CD4-positive, alpha-beta T cell treated with Interleukin-15 for 4 hours (primary cell): ENCODE data around the gene ADPRHL1.
"Not testable (repeated sequence)": the region's sequence is repeated elsewhere in the genome, so short reads cannot be mapped to it uniquely, and the experiment has no call there.

ENCODE experiments used
- DNase-seq: peaks from one replicate; pipeline ENCODE4 v3.0.0-alpha.2; 2020; ENCODE audit warnings: low spot score

Gene ADPRHL1

DNA sequence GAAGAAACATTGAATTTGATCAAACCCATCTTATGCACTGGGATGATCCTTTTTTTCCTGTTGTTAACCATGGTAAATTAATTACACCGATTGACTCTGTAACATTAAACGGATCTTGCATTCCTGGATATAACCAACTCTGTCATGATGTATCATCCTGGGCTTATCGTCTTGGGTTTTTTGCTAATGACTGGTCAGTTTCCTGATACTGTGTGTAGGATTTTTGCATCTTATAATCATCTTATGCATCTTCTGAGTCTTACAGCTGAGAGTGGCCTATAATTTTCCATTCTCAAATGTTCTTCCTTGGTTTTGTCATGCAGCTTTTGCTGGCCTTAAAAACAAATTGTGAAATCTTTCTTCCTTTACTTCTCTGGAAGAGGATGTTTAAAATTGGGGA lies 24.4 kb upstream of the ADPRHL1 start:
- no peak for DNase-seq

DNA sequence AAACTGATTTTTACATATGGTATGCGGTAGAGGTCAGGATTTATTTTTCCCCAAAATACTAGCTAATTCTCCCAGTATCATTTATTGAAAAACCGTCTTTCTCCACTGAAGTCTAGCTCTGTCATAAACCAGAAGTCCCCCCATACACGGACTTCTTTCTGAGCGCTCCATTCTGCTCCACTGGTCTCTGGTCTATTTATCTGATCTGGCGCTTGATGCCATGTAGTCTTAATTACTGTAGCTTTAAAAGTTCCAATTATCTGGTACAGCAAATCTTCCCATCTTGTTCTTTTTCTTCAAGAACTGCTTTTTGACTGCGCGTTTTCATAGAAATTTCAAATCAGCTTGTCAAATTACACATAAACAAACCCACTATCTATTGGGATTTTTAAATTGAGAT lies 23.5 kb upstream of the ADPRHL1 start:
- DNase-seq: no peak

DNA sequence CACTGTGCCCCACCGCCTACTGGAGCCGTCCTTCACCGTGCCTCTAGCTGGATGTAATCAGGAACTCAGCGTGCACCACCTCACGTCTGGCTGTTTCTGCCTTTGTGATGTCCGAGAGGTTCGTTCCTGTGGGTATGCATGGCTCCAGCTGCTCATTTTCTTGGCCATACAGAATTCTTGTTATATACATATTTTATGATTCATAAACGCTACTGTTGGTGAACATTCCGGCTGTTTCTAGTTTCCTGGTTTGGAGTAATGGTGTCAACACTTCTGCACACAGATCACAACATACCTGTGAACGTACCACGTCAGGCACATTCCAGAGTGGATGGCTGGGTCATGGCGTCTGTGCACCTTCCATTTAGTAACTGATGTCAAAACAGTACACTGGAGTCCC lies 22.6 kb upstream of the ADPRHL1 start:
- DNase-seq: no peak

DNA sequence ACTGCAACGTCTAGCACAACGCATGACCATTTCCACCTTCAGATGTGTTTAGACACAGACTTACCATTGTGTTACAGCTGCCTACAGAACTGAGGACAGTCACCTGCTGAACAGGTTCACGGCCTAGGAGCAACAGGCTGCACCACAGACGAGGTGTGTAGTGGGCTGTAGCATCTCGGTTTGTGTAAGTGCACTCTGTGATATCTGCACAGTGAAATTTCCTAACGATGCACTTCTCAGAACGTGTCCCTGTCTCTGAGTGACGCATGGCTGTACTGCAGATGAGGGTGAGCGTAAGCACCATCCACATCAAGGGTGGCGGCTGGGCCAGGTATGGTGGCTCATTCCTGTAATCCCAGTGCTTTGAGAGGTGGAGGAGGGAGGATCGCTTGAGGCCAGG lies 22.0 kb upstream of the ADPRHL1 start:
- DNase-seq: no peak

DNA sequence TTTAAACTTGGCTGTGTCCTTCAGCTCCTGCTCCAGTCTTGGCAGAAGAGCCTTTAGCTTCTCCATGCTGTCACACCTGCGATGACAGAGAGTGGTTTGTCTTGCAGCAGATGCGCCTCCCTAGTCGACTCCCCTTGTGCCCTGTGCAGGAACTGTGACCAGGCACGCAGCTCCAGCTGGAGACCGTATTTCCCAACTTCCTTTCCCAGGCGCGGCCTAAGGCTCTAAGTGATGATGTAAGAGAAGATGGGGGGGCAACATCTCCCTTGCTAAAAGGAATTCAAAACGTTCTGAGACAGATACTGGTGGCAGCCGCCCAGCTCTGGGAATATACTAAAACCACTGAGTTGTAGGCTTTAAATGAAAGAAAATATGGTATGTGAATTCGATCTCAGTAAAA lies 20.9 kb upstream of the ADPRHL1 start:
- DNase-seq: no peak

DNA sequence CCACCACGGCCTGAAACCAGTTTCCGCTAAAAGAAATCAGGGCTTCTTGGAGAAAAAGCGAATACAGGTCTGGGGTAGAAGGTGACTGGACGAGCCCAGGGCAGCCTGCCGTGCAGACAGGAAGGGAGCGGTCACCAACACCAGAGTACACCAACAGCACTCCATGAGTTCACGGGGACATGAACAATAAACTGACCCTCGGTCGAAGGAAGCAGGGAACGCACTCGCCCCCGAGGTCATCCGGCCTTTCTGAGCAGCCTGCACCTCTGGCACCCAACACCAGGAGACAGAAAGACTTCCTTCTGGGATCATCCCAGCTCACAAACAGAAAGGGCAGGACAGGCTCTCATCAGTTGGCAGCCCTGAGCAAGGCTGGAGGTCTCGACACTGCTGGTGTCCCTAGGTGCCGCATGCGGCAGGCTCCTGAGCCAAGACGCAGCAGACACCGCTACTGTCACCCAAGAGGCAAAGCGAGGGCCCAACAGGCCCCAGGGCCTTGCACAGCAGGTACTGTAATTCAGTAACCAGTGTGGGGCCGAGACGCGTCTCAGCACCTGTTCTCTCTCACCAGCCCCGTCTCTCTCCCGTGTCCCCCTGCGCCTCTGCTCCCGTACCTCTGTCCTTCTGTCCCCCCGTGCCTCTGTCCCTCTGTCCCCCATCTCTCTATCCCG lies 19.2 kb upstream of the ADPRHL1 start:
- DNase-seq: no peak

DNA sequence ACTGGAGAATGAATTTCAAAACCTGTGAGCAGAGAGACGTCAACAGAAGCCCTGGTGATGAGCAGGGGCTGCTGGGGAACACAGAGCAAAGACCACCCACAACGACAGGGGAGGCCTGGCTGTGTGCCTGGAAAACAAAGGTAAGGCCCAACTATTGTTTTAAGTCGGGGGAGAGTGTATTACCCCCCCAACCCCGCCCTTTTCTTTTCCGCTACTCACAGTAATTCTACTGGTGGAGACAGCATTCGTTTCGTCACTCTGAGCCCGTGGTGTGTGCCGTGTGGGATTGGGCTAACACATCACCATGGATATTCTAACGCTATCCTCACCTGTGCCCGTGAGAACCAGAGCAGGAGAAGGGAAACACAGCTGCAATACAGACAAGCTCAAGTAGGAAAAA lies 18.6 kb upstream of the ADPRHL1 start:
- DNase-seq: no peak

DNA sequence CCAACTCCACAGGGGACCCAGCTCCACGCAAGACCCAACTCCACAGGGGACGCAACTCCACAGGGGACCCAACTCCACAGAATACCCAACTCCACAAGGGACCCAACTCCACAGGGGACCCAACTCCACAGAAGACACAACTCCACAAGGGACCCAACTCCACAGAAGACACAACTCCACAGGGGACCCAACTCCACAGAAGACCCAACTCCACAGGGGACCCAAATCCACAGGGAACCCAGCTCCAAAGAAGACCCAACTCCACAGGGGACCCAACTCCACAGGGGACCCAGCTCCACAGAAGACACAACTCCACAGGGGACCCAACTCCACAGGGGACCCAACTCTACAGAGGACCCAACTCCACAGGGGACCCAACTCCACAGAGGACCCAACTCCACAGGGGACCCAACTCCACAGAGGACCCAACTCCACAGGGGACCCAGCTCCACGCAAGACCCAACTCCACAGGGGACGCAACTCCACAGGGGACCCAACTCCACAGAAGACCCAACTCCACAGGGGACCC lies 17.4 kb upstream of the ADPRHL1 start:
- DNase-seq: not testable (repeated sequence)

DNA sequence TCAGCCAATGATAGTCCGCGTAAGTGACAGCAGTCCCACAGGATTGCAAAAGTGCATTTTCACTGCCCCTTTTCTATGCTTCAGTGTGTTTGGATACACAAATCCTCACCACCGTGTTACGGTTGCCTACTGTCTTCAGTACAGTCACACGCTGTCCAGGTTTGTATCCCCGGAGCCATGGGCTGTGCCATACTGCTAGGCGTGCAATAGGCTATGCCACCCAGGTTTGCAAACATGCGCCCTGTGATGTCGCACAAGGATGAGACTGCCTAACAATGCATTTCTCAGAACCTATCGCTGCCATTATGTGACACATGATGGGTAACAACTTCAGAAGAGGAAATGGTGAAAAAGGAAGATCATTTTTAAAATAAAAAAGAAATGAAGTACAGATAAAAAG lies 16.8 kb upstream of the ADPRHL1 start:
- DNase-seq: no peak

DNA sequence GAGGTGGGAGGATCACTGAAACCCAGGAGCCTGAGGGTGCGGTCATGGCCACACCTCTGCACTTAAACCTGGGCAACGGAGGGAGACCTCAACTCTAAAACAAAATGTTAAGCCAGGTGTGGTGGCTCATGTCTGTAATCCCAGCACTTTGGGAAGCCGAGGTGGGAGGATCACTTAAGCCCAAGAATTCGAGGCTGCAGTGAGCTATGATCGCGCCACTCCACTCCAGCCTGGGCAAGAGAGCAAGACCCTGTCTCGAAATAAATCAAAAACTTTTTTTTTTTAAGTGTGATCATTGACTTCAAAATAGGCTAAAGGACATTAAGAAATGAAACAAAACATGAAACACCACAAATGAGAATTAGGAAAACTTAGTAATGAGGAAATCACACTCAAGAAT lies 16.3 kb upstream of the ADPRHL1 start:
- no peak for DNase-seq

DNA sequence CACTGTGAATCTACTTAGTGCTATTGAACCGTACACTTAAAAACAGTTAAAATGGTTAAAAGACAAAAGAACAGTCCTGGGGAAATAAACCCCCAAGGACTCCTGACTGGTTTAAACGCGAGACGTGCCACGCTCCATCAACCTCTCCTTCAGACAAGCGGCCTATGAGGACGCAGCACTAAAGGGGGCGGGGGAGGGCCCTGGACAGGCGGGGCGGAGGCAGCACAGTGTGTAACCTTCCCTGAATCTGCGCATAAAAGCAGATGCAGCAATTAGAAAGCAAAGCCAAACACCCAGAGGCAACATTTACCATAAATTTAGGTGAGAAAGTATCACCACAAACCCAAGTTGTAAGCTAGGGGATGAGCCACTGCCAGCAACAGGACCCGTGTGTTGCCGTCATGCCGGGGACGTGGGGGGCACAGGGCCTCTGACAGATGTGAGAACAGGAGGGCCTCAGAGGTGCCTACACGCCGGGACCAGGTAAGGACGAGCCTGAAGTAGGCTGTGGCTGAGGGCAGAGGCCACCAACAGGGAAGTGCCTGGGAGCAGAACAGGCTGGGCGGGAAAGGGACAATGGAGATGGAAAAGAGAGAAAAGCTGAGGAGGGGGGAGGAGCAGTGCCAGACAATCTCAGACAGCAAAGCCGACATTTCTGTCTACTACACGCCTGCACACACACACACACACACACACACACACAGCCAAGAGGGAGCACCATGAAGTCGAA lies 15.3 kb upstream of the ADPRHL1 start:
- no peak for DNase-seq

DNA sequence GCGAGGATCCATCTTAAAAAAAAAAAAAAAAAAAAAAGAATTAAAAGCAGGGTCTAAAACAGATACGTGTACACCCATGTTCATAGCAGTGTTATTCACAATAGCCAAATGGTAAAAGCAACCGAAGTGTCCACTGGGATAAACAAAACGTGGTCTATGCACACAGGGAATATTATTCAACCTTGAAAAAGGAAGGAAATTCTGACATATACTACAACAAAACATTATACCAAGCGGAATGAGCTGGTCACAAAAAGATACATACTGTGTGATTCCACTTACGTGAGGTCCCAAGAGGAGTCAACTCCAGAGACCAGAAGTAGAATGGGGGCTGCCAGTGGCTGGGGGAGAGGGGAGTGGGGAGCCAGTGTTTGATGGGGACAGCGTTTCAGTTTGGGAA lies 14.7 kb upstream of the ADPRHL1 start:
- no peak for DNase-seq

DNA sequence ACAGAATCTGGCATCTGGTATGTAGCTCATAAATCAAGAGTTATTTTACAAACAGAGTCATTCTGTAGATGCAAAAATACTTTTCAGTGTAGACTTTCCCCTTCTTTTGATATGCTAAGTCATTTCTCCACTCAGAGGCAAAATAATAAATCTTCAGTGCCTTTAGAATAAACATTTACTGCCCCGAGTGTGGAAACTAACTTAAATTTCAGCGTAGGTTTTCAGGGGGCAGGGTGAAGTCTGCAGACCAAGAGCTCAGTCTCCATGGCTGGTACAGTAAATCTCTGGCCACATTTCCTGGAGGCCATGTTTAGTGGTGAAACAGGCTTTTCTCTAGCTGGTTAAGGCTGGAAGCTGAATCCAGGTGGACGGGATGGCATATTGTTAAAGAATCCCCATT lies 13.1 kb upstream of the ADPRHL1 start:
- no peak for DNase-seq

DNA sequence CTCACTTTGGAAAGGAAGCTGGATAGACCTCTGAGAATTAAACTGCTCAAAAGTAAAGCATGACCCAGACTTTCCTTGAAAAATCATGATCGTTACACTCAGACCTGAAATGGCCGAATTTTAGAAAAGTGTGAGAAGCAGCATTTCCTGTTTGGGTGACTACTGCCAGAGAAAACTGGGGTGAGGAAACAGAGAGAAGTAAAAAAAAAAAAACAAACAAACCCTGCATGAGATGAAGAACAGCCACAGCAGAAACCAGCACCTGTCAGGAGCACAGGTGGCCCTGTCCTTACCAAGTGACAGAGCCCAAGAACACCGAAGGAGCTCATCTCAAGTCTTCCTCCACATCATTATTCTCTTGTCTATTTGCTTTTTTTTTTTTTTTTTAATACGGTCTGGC lies 12.0 kb upstream of the ADPRHL1 start:
- no peak for DNase-seq

DNA sequence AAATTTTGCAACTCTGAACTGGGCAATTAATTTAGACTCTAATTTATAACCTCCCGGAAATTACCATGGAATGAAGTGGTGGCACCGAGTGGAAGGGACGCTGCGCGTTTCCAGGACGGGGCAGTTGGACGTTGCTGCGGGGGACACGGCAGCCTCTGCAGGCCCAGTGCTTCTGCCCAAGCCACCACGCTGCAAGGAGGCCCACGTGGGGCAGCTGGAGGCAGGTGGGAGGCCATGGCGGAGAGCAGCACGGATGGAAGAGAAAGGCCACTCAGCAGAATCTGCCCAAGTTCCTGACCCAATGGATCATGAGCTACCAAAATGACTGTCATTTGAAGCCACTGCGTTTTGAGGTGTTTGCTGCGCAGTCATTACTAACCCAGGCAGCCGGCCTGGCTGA lies 11.2 kb upstream of the ADPRHL1 start:
- DNase-seq: no peak

DNA sequence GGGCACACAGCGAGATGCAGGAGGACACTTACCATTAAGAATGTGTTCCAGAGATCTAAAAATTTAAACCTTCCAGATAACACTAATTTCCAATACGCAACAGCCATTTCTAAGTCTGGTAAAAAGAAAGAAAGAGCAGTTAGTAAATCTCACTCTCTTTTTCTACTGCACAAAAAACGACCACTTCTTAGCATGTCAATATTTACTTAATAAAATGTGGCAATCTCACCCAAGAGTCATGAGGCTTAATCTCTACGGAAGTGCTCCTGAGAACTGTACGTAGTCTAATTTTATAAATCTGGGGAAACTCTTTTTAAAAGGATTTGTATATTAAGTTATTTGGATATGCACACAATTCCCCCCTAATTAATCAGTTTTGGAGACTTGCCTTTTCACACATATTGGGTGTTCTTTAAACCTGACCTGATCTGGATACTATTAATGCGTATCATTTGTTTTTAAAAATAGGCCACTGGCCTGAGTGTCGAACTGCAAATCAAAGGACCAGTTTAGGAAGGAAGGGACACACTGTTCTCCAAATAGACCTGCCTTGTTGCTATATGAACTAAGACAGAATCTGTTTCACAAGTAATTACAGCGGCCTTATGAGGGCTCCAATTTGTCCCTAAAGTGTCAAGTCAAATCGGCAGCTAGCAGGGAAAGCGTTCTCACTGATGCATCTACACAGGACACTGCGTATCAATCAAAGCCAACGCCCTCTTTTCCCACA lies 7.9 kb upstream of the ADPRHL1 start:
- DNase-seq: no peak

DNA sequence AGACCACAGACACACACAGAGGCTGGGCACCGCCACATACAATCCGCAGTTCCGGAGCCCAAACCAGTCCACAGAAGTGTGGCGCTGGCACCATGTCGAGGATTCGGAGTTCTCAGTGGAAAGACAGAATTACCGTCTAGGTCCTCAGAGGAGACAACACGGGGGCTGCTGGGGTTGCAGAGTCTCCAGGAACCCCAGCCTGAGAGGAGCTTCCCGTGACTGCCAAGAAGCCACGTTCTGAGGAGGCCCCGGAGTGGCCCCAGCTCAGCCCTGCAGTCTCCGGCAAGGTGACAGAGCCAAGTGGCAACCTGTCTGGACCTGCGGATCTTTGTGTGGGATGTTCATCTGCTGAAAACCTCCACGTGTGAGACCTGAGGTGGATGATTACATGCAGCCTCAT lies 7.3 kb upstream of the ADPRHL1 start:
- no peak for DNase-seq

DNA sequence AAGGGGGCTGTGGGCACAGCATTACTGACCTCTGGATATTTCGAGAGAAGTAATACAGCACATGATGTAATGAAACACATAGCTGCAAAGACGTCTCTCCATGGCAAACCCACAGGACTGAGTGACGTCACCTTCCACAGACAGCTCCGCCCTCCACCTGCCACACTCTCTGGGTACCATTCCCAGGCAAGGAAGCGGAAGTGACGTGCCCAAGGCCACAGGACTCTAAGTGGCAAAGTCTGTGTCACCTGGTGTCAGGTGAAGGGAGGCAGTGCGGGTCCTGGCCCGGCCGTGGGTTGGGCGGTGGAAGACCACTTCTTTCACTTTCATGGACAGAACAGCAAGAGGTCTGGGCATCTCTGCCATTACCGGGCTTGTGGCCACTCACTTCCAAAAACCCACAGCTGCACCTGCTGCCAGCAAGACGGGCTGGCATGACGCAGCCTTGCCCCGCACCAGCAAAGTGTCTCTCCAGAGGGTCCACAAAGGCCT lies 6.8 kb upstream of the ADPRHL1 start:
- no peak for DNase-seq

DNA sequence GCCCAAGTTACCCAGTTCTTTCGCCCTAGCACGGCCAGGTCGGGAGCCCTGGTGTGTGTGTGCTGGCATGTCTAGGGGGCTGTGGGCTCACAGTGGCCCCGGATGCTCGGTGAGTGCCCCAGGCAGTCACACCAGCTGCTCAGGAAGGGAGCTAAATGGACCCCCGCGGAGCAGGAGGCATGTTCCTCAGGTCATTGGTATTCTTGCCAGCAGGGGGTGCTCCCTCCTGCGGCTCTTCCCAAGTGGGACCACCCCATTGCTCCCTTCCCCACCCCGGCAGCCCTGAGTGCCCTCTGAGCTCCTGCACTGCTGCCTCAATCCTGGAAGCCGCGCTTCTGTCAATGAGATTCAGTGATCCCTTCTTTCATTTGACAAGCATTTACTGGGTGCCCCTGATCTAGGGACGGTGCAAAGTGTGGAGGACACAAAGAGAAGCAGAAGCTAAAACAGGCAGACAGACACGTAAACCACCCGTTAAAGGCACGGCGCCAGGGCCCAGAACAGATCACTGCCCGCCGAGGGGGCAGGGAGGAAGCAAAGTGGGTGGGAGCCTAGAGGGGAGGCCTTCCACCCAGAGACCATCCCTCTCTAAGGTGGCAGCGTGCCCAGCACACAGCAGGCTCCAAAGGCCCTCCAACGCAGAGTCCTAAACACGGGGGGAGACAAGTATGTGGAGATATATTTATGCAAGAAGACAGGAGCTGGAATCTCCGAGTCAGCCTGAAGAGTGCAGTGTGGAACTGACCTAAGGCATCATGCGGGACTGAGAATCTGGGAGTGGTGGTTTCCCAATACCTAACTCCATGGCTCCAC lies 5.2 kb upstream of the ADPRHL1 start:
- DNase-seq: no peak

DNA sequence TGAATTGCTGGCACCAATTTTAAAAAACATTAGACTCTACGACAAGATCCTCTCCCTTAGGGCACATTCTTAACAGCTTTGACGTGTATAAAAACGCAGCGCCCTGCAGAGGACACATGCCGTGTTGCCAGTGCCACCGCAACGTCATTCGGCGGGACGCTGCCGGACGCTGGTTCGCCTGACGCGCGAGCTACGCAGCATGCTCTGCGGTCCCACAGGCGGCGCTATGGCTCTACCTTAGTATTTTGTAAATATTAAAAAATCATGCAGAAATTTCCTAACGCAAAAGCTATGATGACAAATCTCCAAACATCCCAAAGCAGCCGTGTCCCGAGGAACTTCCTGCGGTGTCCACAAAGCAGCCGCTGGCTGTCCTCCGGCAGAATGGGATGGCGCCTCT lies 4.2 kb upstream of the ADPRHL1 start:
- no peak for DNase-seq

DNA sequence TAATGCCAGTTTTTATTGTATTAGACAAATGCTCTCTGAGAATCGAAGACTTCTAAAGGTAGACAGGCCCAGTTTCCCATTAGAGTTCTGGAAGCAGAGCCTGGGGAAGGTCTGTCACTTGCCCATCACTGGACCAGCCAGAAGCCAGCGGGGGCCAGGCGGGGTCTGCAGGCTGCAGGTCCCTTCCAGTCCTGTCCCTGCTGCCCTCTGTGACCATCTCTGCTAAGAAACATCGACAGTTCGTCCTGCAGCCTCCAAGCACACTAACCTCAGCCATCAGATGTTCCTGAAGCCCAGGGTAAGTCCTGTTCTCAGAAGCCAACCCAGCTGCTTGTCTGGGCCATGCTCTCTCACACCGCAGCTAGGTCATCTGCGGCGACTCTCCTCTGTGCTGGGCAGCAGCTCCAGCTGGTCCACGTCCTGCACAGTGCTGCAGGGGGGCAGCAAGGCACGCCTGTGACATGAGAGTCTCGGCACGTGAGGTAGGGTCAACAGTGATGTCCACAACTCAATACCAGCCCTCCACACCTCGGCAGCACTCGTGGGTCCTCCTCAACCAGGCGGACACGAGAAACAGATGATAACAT lies 2.9 kb upstream of the ADPRHL1 start:
- no peak for DNase-seq

DNA sequence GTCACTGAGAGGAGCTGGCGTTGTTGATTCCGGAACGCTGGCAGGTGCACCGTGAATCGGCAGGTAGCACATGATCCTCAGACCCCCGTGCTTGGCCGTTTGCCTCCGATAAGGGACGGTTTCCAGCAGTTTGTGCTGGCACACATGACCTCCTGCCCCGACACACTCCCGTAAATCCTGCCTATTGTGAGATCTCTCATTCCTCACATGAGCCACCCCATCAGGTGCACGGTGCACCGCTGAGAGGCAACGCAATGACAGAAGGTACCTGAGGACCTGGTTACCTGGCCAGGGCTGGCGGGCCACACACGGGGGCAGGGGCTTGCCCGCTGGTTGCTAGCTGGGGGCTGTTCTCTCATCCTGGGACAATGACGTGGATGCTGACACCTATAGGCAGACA lies 2.1 kb upstream of the ADPRHL1 start:
- DNase-seq: no peak
